GM19193 (cell line): ENCODE measurements around the gene FERMT1.

Experiments used
- POLR2A ChIP-seq: IDR thresholded peaks from 4 replicates; pipeline ENCODE4 v1.6.1; 2011; ENCODE audit not compliant: insufficient read depth, insufficient read length; ENCODE audit errors: extremely low read depth

The FERMT1 gene

DNA sequence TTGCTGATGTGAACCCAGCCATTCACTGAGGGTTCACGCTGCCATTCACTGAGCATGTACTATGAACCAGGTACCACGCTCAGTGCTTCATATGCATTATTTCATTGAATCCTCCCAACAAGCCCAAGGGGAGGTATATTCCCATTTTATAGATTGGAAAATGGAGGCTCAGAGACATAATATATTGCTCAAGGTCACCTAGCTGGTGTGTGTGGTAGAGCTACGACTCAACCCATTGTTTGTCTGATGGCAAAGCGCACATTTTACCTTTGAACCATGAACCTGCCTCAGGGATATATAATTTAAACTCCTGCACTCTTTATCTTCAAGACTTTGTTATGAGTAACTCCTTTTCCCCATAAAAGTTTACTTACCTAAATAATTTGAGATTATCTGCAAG lies 28.3 kb downstream of the FERMT1 start:
- TF ChIP-seq POLR2A: no peak

DNA sequence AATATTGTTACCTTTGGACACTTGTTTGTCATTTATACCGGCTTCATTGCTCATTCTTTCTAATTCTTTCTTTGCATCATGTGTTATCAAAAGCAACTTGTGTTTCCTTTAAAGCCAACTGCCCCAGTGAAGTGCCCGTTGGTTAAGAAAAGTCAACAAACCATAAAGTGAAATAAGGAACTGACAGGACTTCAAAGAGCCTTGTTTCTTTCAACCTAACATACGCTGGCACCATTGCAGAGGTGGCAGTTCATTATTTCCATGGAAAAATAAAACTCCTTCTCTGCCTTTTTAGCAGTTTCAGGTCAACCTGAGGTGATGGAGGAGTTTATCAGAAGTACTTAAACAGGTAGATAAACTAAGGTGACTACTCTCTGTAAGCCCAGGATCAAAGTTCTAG lies 28.8 kb downstream of the FERMT1 start:
- no peak for TF ChIP-seq POLR2A

DNA sequence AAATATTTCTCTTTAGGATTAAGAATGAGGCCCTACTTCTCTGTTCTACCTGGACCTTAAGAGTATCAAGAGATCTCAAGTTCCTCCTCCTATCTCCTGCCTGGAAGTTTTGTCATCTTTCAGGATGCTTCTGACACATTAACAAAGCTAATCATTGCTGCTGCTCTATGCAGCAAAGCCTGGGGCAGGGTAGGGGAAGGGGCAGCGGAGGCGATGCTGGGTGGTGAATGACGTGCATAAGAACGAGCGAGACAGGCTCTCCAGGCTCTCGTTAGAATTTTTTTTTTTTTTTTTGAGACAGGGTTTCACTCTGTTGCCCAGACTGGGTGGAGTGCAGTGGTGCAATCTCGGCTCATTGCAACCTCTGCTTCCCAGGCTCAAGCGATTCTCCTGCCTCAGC lies 31.2 kb downstream of the FERMT1 start:
- no peak for TF ChIP-seq POLR2A

DNA sequence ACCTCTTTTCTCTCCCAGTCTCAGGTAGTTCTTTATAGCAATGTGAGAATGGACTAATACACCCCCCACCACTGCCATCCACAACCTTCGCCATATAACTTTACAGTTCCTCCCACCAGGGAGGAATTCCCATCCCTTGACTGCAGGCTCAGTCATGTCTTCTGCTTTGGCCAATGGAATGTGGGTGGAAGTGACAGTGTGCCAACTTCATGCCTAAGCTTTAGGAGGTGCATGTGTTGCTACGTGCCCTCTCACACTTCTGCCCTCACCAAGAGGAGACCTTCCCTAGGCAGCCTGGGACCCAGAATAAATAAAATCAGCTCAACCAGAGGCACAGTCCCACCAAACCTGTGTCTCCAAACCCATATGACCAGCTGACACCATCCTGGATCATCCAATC lies 36.0 kb downstream of the FERMT1 start:
- TF ChIP-seq POLR2A: no peak

DNA sequence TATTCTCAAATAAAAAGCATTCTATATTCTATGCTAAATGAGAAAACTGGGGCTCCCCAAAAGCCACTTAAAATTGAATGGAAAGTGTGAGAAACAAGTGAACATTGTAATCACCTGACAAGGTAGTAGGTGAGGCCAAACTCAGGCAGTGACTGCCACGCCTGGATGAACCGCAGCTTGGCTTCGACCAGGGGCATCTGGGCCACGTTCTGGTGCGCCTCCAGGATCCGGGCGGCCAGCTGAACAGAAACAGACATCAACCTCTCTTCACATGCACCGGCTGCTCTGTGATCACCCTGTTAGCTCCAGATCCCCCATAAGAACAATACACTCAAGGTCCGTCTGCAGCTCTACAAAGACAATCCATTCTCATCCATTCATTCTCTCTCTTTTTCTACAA lies 38.9 kb downstream of the FERMT1 start:
- TF ChIP-seq POLR2A: no peak

DNA sequence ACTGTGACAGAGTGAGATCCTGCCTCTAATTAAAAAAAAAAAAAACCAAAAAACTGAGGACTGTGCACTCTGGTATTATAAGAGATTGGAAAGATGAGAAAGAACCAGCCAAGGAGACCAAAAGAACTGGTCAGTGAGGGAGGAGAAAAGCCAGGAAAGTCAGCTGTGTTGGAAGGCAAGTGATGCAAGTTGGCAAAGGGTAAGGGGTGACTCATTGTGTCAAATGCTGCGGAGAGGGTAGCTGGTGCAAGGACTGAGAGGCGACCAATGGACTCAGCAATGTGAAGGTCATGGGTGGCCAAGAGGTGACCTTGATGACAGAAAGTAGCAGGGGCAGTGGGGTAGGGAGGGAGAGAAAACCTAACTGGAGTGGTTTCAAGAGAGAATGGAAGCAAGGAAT lies 41.6 kb downstream of the FERMT1 start:
- no peak for TF ChIP-seq POLR2A

DNA sequence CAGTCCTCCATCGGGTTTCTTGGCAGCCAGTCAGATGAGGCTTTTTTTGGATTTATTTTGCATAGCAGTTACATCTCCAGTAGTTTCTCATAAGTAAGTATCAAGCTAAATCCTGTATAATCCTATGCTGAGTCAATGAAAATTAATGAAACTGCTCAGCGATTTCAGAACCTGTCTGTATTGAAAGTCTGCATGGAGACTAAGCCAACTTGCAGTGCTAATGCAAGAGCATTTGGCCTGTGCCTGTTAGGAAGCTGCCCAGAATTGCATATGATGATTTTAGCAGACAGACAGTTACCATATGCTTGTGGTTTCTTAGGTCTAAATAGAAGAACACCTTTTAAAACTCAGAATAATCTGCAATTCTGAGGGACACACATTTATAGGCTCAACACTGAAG lies 43.8 kb downstream of the FERMT1 start:
- TF ChIP-seq POLR2A: no peak

DNA sequence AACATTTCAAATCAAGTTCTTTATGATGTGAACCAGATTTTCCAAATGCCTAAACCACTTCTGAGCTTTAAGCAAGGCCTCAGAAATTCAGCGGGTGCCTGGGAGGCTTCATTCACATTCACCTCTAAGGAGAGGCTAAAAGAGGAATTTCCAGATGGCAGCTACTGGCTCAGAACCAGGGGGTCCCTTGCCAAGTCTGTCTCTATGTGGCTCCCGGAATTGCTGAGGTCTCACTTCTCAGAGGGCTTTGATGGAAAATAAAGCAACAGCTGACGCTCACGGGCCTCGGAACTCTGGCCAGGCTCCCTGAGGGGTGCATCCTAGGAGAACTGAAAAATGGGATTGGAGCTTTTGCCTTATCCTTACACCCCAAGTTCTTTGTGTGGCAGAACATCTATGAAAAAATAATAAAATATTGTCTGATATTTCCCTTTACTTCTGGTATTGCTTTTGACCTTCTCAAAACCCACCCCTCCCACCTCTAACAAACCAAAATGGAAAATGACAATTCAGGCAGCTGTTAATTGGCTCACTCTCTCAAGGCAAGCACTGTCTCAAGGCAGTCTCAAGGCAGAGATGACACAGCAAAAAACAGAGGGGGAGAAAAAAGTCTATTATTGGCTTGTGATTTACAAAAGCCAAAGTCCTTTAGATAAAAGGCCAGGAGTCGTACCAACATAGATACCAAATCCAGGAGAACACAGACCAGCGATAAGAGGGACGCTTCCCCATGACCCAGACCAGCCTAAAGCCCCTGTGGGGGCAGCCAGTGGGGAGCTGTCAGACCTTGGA lies 47.2 kb downstream of the FERMT1 start:
- no peak for TF ChIP-seq POLR2A

DNA sequence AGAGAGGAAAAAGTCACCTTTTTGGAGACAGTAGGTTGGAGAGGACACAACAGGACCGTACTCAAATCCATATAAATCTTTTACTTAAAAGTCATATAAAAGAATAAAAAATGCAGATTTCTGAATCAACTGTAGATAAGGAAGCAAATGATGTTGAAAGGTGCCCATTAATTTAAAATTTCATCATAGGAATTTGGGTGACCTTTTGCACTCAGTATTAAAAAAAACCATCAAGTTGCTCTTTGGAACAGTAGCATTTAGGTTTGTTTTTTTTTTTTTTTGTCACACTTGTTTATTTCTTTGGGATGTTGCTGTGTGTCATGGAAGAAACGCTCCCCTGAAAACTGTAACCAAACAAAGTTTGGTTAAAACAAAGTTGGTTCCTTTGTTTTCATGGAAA lies 48.0 kb downstream of the FERMT1 start:
- no peak for TF ChIP-seq POLR2A

DNA sequence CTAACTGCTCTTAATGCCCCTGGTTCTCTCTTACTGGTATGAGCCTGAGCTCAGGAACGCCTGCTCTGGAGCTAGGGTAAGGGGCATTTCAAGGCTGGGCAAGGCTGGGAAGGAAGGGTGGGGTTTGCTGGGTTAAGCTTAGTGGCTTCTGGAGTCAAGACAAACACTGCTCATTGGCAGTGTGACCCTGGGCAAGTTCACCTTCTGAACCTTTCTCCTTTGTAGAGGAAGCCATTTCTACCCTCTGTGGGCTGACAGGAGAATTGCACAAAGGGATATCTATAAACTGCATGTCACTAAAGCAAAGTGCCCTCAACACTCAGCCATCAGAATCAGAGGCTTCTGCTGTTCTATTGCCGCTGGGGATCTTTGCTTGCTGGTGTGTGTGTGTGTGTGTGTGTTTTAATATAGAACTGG lies 48.7 kb downstream of the FERMT1 start:
- TF ChIP-seq POLR2A: no peak

DNA sequence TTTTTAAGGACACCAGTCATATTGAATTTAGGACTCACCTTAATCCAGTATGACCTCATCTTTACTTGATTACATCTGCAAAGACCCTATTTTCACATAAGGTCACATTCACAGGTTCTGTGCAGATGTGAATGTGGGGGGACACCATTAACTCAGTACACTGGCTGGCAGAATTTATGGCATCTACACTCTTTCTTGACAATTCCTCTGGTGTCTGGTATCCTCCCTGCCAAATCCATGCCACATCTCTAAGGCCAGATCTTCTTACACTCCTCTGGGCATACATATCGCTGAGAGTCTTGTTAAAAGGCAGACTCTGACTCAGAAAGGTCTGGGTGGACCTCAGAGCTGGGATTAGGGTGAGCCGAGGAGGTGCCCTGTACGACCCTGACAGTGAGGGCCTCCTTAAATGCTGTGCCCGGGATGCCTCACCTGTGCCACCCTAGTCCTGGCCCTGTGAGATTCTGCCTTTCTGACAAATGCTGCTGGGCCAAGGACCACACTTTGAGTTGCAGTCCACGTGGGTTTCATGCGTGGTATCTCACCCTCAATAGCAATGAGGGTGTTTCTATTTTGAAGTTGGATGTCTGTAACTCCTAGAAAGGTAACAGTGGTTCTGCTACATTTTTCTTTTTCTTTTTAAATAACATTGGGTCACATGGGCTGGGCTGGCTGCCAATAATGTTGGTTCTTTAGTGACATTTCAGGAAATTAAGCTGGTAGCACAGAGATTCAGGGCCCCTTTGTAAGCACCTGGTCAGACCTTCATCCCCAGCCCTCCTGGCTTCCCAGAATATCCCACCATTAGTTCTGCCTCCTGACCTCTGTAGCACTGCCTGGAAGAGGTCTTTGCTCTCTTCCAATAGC lies 51.8 kb downstream of the FERMT1 start:
- no peak for TF ChIP-seq POLR2A

DNA sequence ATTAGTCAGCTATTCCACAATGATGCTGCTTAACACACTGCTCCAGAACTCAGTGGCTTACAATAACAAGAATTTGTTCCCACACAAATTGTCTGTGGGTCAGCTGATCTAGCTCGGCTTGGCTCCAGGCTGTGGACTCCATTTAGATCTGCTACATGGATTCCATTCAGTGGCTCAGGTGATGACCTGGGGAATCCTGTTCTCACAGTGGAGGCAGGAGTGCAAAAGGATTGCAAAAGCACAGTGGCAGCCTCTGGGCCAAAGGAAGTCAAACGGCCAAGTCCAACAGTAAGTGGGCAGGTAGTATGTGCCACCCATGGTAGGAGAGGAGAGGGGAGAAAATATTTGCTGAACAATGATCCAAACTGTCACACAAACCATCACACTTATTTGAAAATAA lies 53.2 kb downstream of the FERMT1 start:
- TF ChIP-seq POLR2A: no peak

DNA sequence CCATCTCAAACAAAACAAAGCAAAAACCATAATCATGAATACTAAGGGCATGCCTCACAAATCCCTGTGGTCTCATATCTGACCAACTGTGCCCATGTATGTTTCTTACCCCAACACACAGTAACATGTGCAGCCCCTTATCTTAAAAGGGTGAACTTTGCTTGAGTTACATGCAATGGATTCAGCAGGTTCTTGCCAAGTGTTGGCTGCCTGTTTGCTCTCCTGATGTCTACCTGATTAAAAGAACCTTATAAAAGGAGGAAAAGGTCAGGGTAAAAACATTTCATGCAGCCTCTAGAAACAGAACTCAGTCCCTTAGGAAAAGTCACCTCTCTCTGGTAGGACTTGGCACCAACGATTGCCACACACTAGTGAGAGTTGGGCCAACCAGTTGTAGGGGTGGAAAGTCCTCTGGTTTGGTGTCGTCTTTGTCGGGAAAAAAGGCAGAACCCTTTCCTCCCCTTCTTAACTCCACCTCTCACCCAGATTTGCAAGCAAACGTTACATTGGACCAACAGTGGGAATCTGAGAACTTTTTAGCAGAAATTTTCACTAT lies 55.0 kb downstream of the FERMT1 start:
- no peak for TF ChIP-seq POLR2A

DNA sequence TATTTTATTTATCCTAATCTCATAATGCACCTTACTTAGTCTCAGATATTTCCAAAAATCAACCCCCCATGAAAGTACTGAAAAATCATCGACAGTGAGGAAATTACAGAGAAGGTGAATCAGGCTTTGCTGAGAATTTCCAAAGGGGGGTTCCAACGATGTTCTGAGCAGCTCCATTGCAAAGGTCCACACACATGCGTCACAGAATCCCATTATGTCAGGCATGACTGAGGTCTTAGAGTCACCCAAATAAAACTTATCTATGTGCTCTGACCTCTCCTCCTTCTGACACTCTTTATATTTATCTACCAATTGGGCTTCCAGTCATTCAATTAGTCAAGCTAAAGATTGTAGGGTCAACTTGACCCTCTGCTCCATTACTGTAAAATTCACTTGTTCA lies 56.2 kb downstream of the FERMT1 start:
- TF ChIP-seq POLR2A: no peak

DNA sequence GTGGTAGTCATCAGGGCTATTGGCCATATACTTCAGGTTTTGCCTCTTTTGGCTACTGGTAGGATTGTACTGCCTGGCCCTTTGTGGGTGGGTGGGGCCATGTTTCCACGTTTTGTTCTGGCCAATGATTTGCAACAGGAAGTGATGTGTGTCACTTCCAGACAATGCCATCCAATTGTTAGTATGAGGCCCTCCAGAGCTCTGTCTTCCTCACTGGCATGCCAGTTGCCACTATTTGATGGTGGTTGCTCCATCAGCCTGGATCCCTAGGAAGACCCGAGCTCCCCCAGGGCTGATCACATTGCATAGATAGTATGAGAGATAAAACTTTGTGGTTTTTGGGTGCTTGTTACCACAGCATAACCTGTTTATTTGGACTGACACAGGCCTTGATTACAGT lies 61.3 kb downstream of the FERMT1 start:
- no peak for TF ChIP-seq POLR2A

DNA sequence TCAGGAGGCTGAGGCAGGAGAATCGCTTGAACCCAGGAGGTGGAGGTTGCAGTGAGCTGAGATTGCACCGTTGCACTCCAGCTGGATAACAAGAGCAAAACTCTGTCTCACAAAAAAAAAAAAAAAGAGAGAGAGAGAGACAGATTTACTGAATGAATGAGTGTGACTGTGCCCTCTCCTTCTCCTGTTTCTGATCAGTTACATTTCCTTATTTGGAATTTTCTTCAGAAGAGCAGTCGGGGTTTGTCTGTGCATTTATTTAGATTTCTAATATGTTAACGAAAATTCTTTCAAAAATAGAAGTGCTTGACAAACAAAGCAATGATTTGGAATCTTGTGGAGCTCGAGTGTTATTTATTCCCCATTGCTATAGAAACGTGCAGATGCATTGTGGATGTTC lies 62.6 kb downstream of the FERMT1 start:
- TF ChIP-seq POLR2A: no peak
